Activated CD4-positive, alpha-beta T cell treated with anti-CD3 and anti-CD28 coated beads, Interleukin-2, amount 50 U/mL, for 24 hours (primary cell): ENCODE measurements around the gene ARMCX5.

Experiments
- DNase-seq, 2 donors: peaks; one replicate each; pipeline ENCODE4 v3.0.0-alpha.2; 2020; ENCODE audit warnings: low read depth in 1 of 2, low spot score in 1 of 2

ARMCX5 gene

GRCh38 chrX:102599084-102599950 lies at the start of gene ARMCX5:
ARMCX5 (plus strand) TSS chrX:102599515; CDS start chrX:102602142, 2,627 bp downstream.
- peak; percentile 30 to 59 for DNase-seq

- no peak for DNase-seq
Observed at GRCh38 chrX:102558607-102559006, 40.7 kb upstream of the ARMCX5 start.

GRCh38 chrX:102560423-102561068 lies 38.8 kb upstream of the ARMCX5 start:
- no peak for DNase-seq

GRCh38 chrX:102580891-102581290 lies 18.4 kb upstream of the ARMCX5 start:
- DNase-seq = no peak

GRCh38 chrX:102593367-102593766 lies 5.9 kb upstream of the ARMCX5 start:
- DNase-seq = no peak

GRCh38 chrX:102599951-102600579 lies 750 bp downstream of the ARMCX5 start:
- no peak for DNase-seq

- no peak for DNase-seq
Observed at GRCh38 chrX:102604327-102604726, 5.0 kb downstream of the ARMCX5 start.

- DNase-seq = no peak
Observed at GRCh38 chrX:102606115-102606514, 6.8 kb downstream of the ARMCX5 start.

- no peak for DNase-seq
Observed at GRCh38 chrX:102610905-102611304, 11.6 kb downstream of the ARMCX5 start.

- no peak for DNase-seq
Observed at GRCh38 chrX:102624105-102624504, 24.8 kb downstream of the ARMCX5 start.

GRCh38 chrX:102627640-102628039 lies 28.3 kb downstream of the ARMCX5 start:
- DNase-seq = no peak

- DNase-seq = no peak
Observed at GRCh38 chrX:102637561-102637960, 38.2 kb downstream of the ARMCX5 start.

GRCh38 chrX:102650903-102651241 lies 51.6 kb downstream of the ARMCX5 start:
- DNase-seq = no peak

GRCh38 chrX:102651242-102652011 lies 52.1 kb downstream of the ARMCX5 start, which contains the start of gene GPRASP1:
GPRASP1 (plus strand) TSS chrX:102651483; CDS start chrX:102653914, 2,431 bp downstream.
- DNase-seq = peak; percentile 4 to 25

- peak; percentile 9 to 33 for DNase-seq
Observed at GRCh38 chrX:102652031-102652688, 52.8 kb downstream of the ARMCX5 start.
